K562 (cell line): ENCODE measurements around the gene TRIM47. TPM values are rescaled to one million over a fixed set of nuclear protein-coding genes. Genes with fewer than 3 reads are reported as not detected.

Source experiments
- CHD7 ChIP-seq: fragments of 200-600 bp; sonication (generic); IDR thresholded peaks from one replicate; pipeline ENCODE4 v1.6.1; 2012; ENCODE audit warnings: mild to moderate bottlenecking, low read depth, low read length, inconsistent platforms
- HNRNPK ChIP-seq: fragments of 200-400 bp; formaldehyde crosslinking; IDR thresholded peaks from one replicate; pipeline ENCODE4 v1.6.1; 2018; ENCODE audit warnings: mild to moderate bottlenecking, low read depth, low read length; ENCODE audit not compliant: poor library complexity, severe bottlenecking
- POLR2G ChIP-seq: fragments of 200-400 bp; formaldehyde crosslinking; IDR thresholded peaks from 2 replicates; pipeline ENCODE4 v1.6.1; 2017; ENCODE audit warnings: low read depth, mild to moderate bottlenecking, antibody characterized with exemption, low read length, moderate library complexity
- SRSF7 ChIP-seq: fragments of 200-400 bp; formaldehyde crosslinking; optimal IDR thresholded peaks from 2 replicates; pipeline ENCODE3; 2017; ENCODE audit warnings: mild to moderate bottlenecking, low read depth, low read length
- ZBTB11 ChIP-seq, 3 experiments: fragments of 200-800 bp in 1 of 3; fragments of 250-450 bp in 1 of 3; fragments of 450-650 bp in 1 of 3; sonication (Bioruptor Pico) in 1 of 3; sonication (Bioruptor generic) in 1 of 3; formaldehyde crosslinking in 1 of 3; IDR thresholded peaks; 2 replicates each; pipeline versions ENCODE4 v1.6.1 to v1.8.0; 2016 to 2022; ENCODE audit warnings: mild to moderate bottlenecking in 2 of 3, missing genetic modification characterization in 2 of 3, missing compliant biosample characterization in 1 of 3, moderate library complexity in 1 of 3
- ZKSCAN1 ChIP-seq: fragments of 150-350 bp; IDR thresholded peaks from 2 replicates; pipeline ENCODE4 v1.6.1; 2016; ENCODE audit warnings: low read depth, low read length
- polyA plus RNA-seq, 8 experiments: library from polyadenylated mRNA; depleted of rRNA in 4 of 8; stranded (reverse) in 5 of 8; unstranded in 3 of 8; fragments of >200 nt; fragmentation: Nextera tagmentation in 2 of 8; fragmentation: Illumina TruSeq in 1 of 8; extraction: Ambion mirVana in 2 of 8; extraction: Trizol in 1 of 8; gene quantifications; 2 replicates each; pipeline versions ENCODE4 v1.2.1 to v1.2.3, GENCODE V29; 2011 to 2014; ENCODE audit warnings: inconsistent platforms in 1 of 8, missing spikeins in 1 of 8
- total RNA-seq, 7 experiments: library from RNA; depleted of rRNA in 6 of 7; stranded (reverse); fragments of >200 nt in 6 of 7; fragmentation: Illumina TruSeq in 2 of 7; extraction: Trizol in 2 of 7; gene quantifications; 2 replicates each; pipeline versions ENCODE4 v1.2.1 to v1.2.3, GENCODE V29; 2011 to 2021; ENCODE audit warnings: low replicate concordance in 1 of 7
- TF ChIP-seq, protein P1 (sequence below): fragments of 450-650 bp; formaldehyde crosslinking; IDR thresholded peaks from 2 replicates; pipeline ENCODE4 v1.4.0; 2020; ENCODE audit warnings: mild to moderate bottlenecking, moderate library complexity

TRIM47 gene
- total and polyA plus RNA-seq, 9 of the 15 experiments (the other 6 are each of a cell fraction or from before 2014, with no cell fraction given), result 0.56 to 6.1 (median 3.2) TPM

- TF ChIP-seq CHD7 (no peak), SRSF7 (no peak), ZBTB11 (CRISPR knock-in tag; IDR thresholded peaks at IDR 0.05) (peak in 1 of 3 experiments; percentile 93; a peak in 2 of 6 replicates), HNRNPK (no peak), ZKSCAN1 (no peak; the same call in 1 of the 2 replicates), POLR2G (peak; percentile 97)
- TF ChIP-seq, protein P1, sequence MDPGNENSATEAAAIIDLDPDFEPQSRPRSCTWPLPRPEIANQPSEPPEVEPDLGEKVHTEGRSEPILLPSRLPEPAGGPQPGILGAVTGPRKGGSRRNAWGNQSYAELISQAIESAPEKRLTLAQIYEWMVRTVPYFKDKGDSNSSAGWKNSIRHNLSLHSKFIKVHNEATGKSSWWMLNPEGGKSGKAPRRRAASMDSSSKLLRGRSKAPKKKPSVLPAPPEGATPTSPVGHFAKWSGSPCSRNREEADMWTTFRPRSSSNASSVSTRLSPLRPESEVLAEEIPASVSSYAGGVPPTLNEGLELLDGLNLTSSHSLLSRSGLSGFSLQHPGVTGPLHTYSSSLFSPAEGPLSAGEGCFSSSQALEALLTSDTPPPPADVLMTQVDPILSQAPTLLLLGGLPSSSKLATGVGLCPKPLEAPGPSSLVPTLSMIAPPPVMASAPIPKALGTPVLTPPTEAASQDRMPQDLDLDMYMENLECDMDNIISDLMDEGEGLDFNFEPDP, result no peak
These were observed 22.9 kb downstream of the TRIM47 start, which contains the start of gene WBP2 (continued) for GRCh38 chr17:75855310-75856061.
